Measurements from ENCODE around the gene NLRP11. TPM values are rescaled to one million over a fixed set of nuclear protein-coding genes. Genes with fewer than 3 reads are reported as not detected.
A peak's percentile ranks its signal among the peaks of the same experiment; 100 is the strongest.
"Not testable (repeated sequence)": the region's sequence is repeated elsewhere in the genome, so short reads cannot be mapped to it uniquely, and the experiment has no call there.

Gene NLRP11
- total RNA-seq, 2 donors from 2014 or later, result 0.11 TPM; not detected in 1

- no peaks in the 10 kb centered on the region for H3K9me3 Mint-ChIP-seq
- no peak overlapping the region for H3K4me3 Mint-ChIP-seq
- peaks cover 25% of the 10 kb centered on the region for H3K27me3 Mint-ChIP-seq
- no peaks in the 10 kb centered on the region for H3K4me1 Mint-ChIP-seq
- H3K36me3 Mint-ChIP-seq (ENCODE audit: low read depth), result no peaks in the 10 kb centered on the region
- no peak overlapping the region for H3K27ac Mint-ChIP-seq
- ATAC-seq (replicated peaks), result no peak
Observed at GRCh38 chr19:55813906-55814305, 17.9 kb downstream of the NLRP11 start.

GRCh38 chr19:55812449-55812848, 19.4 kb downstream of the NLRP11 start:
- ATAC-seq (replicated peaks), result no peak
- peaks cover 19% of the 10 kb centered on the region for H3K27me3 Mint-ChIP-seq
- no peaks in the 10 kb centered on the region for H3K4me1 Mint-ChIP-seq
- no peaks in the 10 kb centered on the region for H3K9me3 Mint-ChIP-seq
- H3K4me3 Mint-ChIP-seq, result no peak overlapping the region
- H3K27ac Mint-ChIP-seq, result no peak overlapping the region
- H3K36me3 Mint-ChIP-seq (ENCODE audit: low read depth), result no peaks in the 10 kb centered on the region

GRCh38 chr19:55811340-55811739, 20.5 kb downstream of the NLRP11 start:
- peaks cover 5% of the 10 kb centered on the region for H3K9me3 Mint-ChIP-seq
- H3K4me1 Mint-ChIP-seq, result no peaks in the 10 kb centered on the region
- H3K27me3 Mint-ChIP-seq, result peaks cover 26% of the 10 kb centered on the region
- ATAC-seq (replicated peaks), result no peak
- no peaks in the 10 kb centered on the region for H3K36me3 Mint-ChIP-seq (ENCODE audit: low read depth)
- no peak overlapping the region for H3K27ac Mint-ChIP-seq
- H3K4me3 Mint-ChIP-seq, result no peak overlapping the region

- H3K9me3 Mint-ChIP-seq, result peaks cover 5% of the 10 kb centered on the region
- H3K36me3 Mint-ChIP-seq (ENCODE audit: low read depth), result no peaks in the 10 kb centered on the region
- no peak overlapping the region for H3K27ac Mint-ChIP-seq
- no peaks in the 10 kb centered on the region for H3K4me1 Mint-ChIP-seq
- H3K4me3 Mint-ChIP-seq, result no peak overlapping the region
- H3K27me3 Mint-ChIP-seq, result peaks cover 23% of the 10 kb centered on the region
- peak; percentile 78 for ATAC-seq (replicated peaks)
Observed at GRCh38 chr19:55809381-55810058, 22.3 kb downstream of the NLRP11 start.

GRCh38 chr19:55802281-55802680, 29.5 kb downstream of the NLRP11 start:
- no peaks in the 10 kb centered on the region for H3K36me3 Mint-ChIP-seq (ENCODE audit: low read depth)
- no peaks in the 10 kb centered on the region for H3K4me1 Mint-ChIP-seq
- H3K27me3 Mint-ChIP-seq, result peaks cover 18% of the 10 kb centered on the region
- H3K4me3 Mint-ChIP-seq, result no peak overlapping the region
- H3K9me3 Mint-ChIP-seq, result peaks cover 8% of the 10 kb centered on the region
- ATAC-seq (replicated peaks), result no peak
- H3K27ac Mint-ChIP-seq, result no peak overlapping the region

GRCh38 chr19:55801416-55801815, 30.4 kb downstream of the NLRP11 start:
- Mint-ChIP-seq H3K4me1 (no peaks in the 10 kb centered on the region), H3K36me3 (ENCODE audit: low read depth) (no peaks in the 10 kb centered on the region), H3K9me3 (peaks cover 3% of the 10 kb centered on the region)

GRCh38 chr19:55795021-55795420, 36.8 kb downstream of the NLRP11 start:
- H3K36me3 Mint-ChIP-seq (ENCODE audit: low read depth), result no peaks in the 10 kb centered on the region
- ATAC-seq (replicated peaks), result no peak
- H3K27ac Mint-ChIP-seq, result no peak overlapping the region
- H3K4me3 Mint-ChIP-seq, result no peak overlapping the region
- H3K9me3 Mint-ChIP-seq, result peaks cover 3% of the 10 kb centered on the region
- H3K4me1 Mint-ChIP-seq, result no peaks in the 10 kb centered on the region
- H3K27me3 Mint-ChIP-seq, result peaks cover 18% of the 10 kb centered on the region

More at GRCh38 chr19:55801416-55801815, 30.4 kb downstream of the NLRP11 start:
- ATAC-seq (replicated peaks), result no peak
- H3K4me3 Mint-ChIP-seq, result no peak overlapping the region
- H3K27ac Mint-ChIP-seq, result no peak overlapping the region
- H3K27me3 Mint-ChIP-seq, result peaks cover 15% of the 10 kb centered on the region

- H3K4me1 Mint-ChIP-seq, result no peaks in the 10 kb centered on the region
- no peaks in the 10 kb centered on the region for H3K9me3 Mint-ChIP-seq
- peaks cover 28% of the 10 kb centered on the region for H3K27me3 Mint-ChIP-seq
- H3K27ac Mint-ChIP-seq, result no peak overlapping the region
- no peak for ATAC-seq (replicated peaks)
- no peaks in the 10 kb centered on the region for H3K36me3 Mint-ChIP-seq (ENCODE audit: low read depth)
- H3K4me3 Mint-ChIP-seq, result no peak overlapping the region
Observed at GRCh38 chr19:55781112-55781511, 50.7 kb downstream of the NLRP11 start.

- Mint-ChIP-seq H3K27me3 (peaks cover 27% of the 10 kb centered on the region), H3K9me3 (no peaks in the 10 kb centered on the region), H3K27ac (no peak overlapping the region), H3K4me1 (no peaks in the 10 kb centered on the region), H3K36me3 (ENCODE audit: low read depth) (no peaks in the 10 kb centered on the region), H3K4me3 (no peak overlapping the region)
- ATAC-seq (replicated peaks), result no peak
Observed at GRCh38 chr19:55778331-55778730, 53.5 kb downstream of the NLRP11 start.

- Mint-ChIP-seq H3K9me3 (no peaks in the 10 kb centered on the region), H3K36me3 (ENCODE audit: low read depth) (no peaks in the 10 kb centered on the region)
Observed at GRCh38 chr19:55777528-55777927, 54.3 kb downstream of the NLRP11 start.

GRCh38 chr19:55769632-55770031, 62.2 kb downstream of the NLRP11 start:
- H3K4me3 Mint-ChIP-seq; H3K36me3 Mint-ChIP-seq (ENCODE audit: low read depth); H3K9me3 Mint-ChIP-seq; H3K27ac Mint-ChIP-seq; ATAC-seq (replicated peaks); H3K4me1 Mint-ChIP-seq: not testable (repeated sequence)
- peaks cover 38% of the 10 kb centered on the region for H3K27me3 Mint-ChIP-seq

More at GRCh38 chr19:55777528-55777927, 54.3 kb downstream of the NLRP11 start:
- Mint-ChIP-seq H3K27me3 (peaks cover 24% of the 10 kb centered on the region), H3K4me3 (no peak overlapping the region), H3K4me1 (no peaks in the 10 kb centered on the region), H3K27ac (no peak overlapping the region)
- no peak for ATAC-seq (replicated peaks)

GRCh38 chr19:55768818-55769217, 63.0 kb downstream of the NLRP11 start, which contains the start of gene RFPL4AL1:
RFPL4AL1 (plus strand) TSS chr19:55769118; CDS start chr19:55771805, 2,687 bp downstream.
- peaks cover 39% of the 10 kb centered on the region for H3K27me3 Mint-ChIP-seq
- H3K27ac Mint-ChIP-seq; H3K9me3 Mint-ChIP-seq; H3K4me3 Mint-ChIP-seq; ATAC-seq (replicated peaks); H3K4me1 Mint-ChIP-seq; H3K36me3 Mint-ChIP-seq (ENCODE audit: low read depth): not testable (repeated sequence)

- H3K4me1 Mint-ChIP-seq, result no peaks in the 10 kb centered on the region
- no peak overlapping the region for H3K27ac Mint-ChIP-seq
- H3K9me3 Mint-ChIP-seq, result peaks cover 8% of the 10 kb centered on the region
- H3K27me3 Mint-ChIP-seq, result peaks cover 41% of the 10 kb centered on the region
- ATAC-seq (replicated peaks), result no peak
- no peaks in the 10 kb centered on the region for H3K36me3 Mint-ChIP-seq (ENCODE audit: low read depth)
- no peak overlapping the region for H3K4me3 Mint-ChIP-seq
Observed at GRCh38 chr19:55766466-55766865, 65.3 kb downstream of the NLRP11 start.

GRCh38 chr19:55758797-55759196, 73.0 kb downstream of the NLRP11 start, which contains the start of gene RFPL4A:
RFPL4A (plus strand) TSS chr19:55759097; CDS start chr19:55761801, 2,704 bp downstream.
- not testable (repeated sequence) for H3K4me1 Mint-ChIP-seq; H3K9me3 Mint-ChIP-seq; H3K4me3 Mint-ChIP-seq; H3K27ac Mint-ChIP-seq; H3K36me3 Mint-ChIP-seq (ENCODE audit: low read depth); ATAC-seq (replicated peaks)
- H3K27me3 Mint-ChIP-seq, result peaks cover 16% of the 10 kb centered on the region

- H3K27ac Mint-ChIP-seq; H3K9me3 Mint-ChIP-seq; H3K4me1 Mint-ChIP-seq; H3K36me3 Mint-ChIP-seq (ENCODE audit: low read depth); H3K4me3 Mint-ChIP-seq; ATAC-seq (replicated peaks): not testable (repeated sequence)
- H3K27me3 Mint-ChIP-seq, result peaks cover 16% of the 10 kb centered on the region
Observed at GRCh38 chr19:55756808-55757207, 75.0 kb downstream of the NLRP11 start.

Data from activated T-helper 17 cell treated with anti-CD3 and anti-CD28 coated beads, Interleukin-2, amount 50 U/mL, for 72 hours (primary cell).